GM23338 (cell line): ENCODE results near the gene CTDSPL. TPM values are rescaled to one million over a fixed set of nuclear protein-coding genes. Genes with fewer than 3 reads are reported as not detected.

ENCODE experiments used
- ATAC-seq: fragments of 200-7000 bp; cut with Tn5 transposase; 3 replicates; pipeline ENCODE4 v1.9.1; 2020
- DNase-seq: peaks from one replicate; pipeline ENCODE4 v3.0.0-alpha.2; 2015; ENCODE audit warnings: low spot score
- H2AFZ ChIP-seq: fragments of 200-600 bp; sonication (generic); 2 replicates; pipeline ENCODE4 v1.8.0; 2016; ENCODE audit warnings: antibody characterized with exemption, mild to moderate bottlenecking, moderate library complexity
- H3F3A ChIP-seq: fragments of 200-600 bp; sonication (generic); replicated peaks from 2 replicates; pipeline ENCODE4 v1.8.0; 2017; ENCODE audit warnings: antibody characterized with exemption, mixed run types, low read depth
- H3K27ac ChIP-seq: fragments of 200-600 bp; sonication (generic); 2 replicates; pipeline ENCODE4 v1.6.1; 2016; ENCODE audit warnings: low read depth
- H3K27me3 ChIP-seq: fragments of 200-600 bp; sonication (generic); 2 replicates; pipeline ENCODE4 v1.8.0; 2016; ENCODE audit warnings: mild to moderate bottlenecking, mixed run types, moderate library complexity; ENCODE audit not compliant: insufficient read depth
- H3K36me3 ChIP-seq: fragments of 200-600 bp; sonication (generic); 2 replicates; pipeline ENCODE4 v1.8.0; 2016; ENCODE audit warnings: mild to moderate bottlenecking; ENCODE audit not compliant: insufficient read depth
- H3K4me1 ChIP-seq: fragments of 200-600 bp; sonication (generic); 2 replicates; pipeline ENCODE4 v1.8.0; 2016; ENCODE audit warnings: mild to moderate bottlenecking, moderate library complexity; ENCODE audit not compliant: insufficient read depth
- H3K4me2 ChIP-seq: fragments of 200-600 bp; sonication (generic); 2 replicates; pipeline ENCODE4 v1.7.1; 2017; ENCODE audit warnings: mixed run types
- H3K4me3 ChIP-seq: fragments of 200-600 bp; sonication (generic); 2 replicates; pipeline ENCODE4 v1.6.1; 2016; ENCODE audit warnings: mixed run types
- H3K79me2 ChIP-seq: fragments of 200-600 bp; sonication (generic); replicated peaks from 2 replicates; pipeline ENCODE4 v1.8.0; 2017; ENCODE audit warnings: mild to moderate bottlenecking; ENCODE audit not compliant: insufficient read depth
- H3K9me2 ChIP-seq: fragments of 200-600 bp; sonication (generic); 2 replicates; pipeline ENCODE4 v1.8.0; 2017; ENCODE audit not compliant: insufficient read depth
- H4K20me1 ChIP-seq: fragments of 200-600 bp; sonication (generic); replicated peaks from 2 replicates; pipeline ENCODE4 v1.8.0; 2017; ENCODE audit warnings: mild to moderate bottlenecking; ENCODE audit not compliant: insufficient read depth
- H3K27ac Mint-ChIP-seq: 2 replicates; pipeline ENCODE4 v1.8.0; 2020; ENCODE audit warnings: inconsistent platforms, mild to moderate bottlenecking, moderate library complexity, mixed read lengths
- H3K27me3 Mint-ChIP-seq: 3 replicates; pipeline ENCODE4 v1.8.0; 2022; ENCODE audit warnings: low read depth, mild to moderate bottlenecking, moderate library complexity, mixed read lengths, inconsistent platforms; ENCODE audit not compliant: insufficient read depth, poor library complexity
- H3K36me3 Mint-ChIP-seq: 3 replicates; pipeline ENCODE4 v1.8.0; 2021; ENCODE audit warnings: low read depth, mild to moderate bottlenecking, inconsistent platforms, moderate library complexity, mixed read lengths
- H3K4me1 Mint-ChIP-seq: 3 replicates; pipeline ENCODE4 v1.8.0; 2020; ENCODE audit warnings: mild to moderate bottlenecking, inconsistent platforms, mixed read lengths
- H3K4me3 Mint-ChIP-seq: 3 replicates; pipeline ENCODE4 v1.8.0; 2021; ENCODE audit warnings: moderate library complexity, mild to moderate bottlenecking, inconsistent platforms, mixed read lengths
- H3K9me3 Mint-ChIP-seq: 3 replicates; pipeline ENCODE4 v1.8.0; 2020; ENCODE audit warnings: moderate library complexity, mild to moderate bottlenecking, inconsistent platforms, mixed read lengths
- CREB1 ChIP-seq: fragments of 250-450 bp; sonication (Bioruptor Pico); IDR thresholded peaks from 2 replicates; pipeline ENCODE4 v1.5.0; 2020; ENCODE audit warnings: low read depth, mild to moderate bottlenecking, moderate library complexity
- EZH2 ChIP-seq: fragments of 200-600 bp; sonication (generic); IDR thresholded peaks from one replicate; pipeline ENCODE4 v1.8.0; 2017; ENCODE audit warnings: antibody characterized with exemption, mild to moderate bottlenecking, low read depth; ENCODE audit not compliant: unreplicated experiment
- EZH2phosphoT487 ChIP-seq: fragments of 200-600 bp; sonication (generic); IDR thresholded peaks from one replicate; pipeline ENCODE4 v1.8.1; 2018; ENCODE audit warnings: antibody characterized with exemption; ENCODE audit not compliant: unreplicated experiment
- JUNB ChIP-seq: IDR thresholded peaks from one replicate; pipeline ENCODE4 v1.6.1; 2016; ENCODE audit warnings: antibody characterized with exemption; ENCODE audit not compliant: unreplicated experiment
- NANOG ChIP-seq: IDR thresholded peaks from 2 replicates; pipeline ENCODE4 v1.6.1; 2016; ENCODE audit warnings: antibody characterized with exemption, borderline replicate concordance
- POLR2AphosphoS5 ChIP-seq: IDR thresholded peaks from 2 replicates; pipeline ENCODE4 v1.6.1; 2016; ENCODE audit warnings: antibody characterized with exemption, low read depth
- STAT1 ChIP-seq: IDR thresholded peaks from one replicate; pipeline ENCODE4 v1.6.1; 2016; ENCODE audit warnings: antibody characterized with exemption; ENCODE audit not compliant: unreplicated experiment
- ZNF114 ChIP-seq: fragments of 250-450 bp; sonication (Bioruptor Pico); IDR thresholded peaks from 2 replicates; pipeline ENCODE4 v1.5.0; 2020; ENCODE audit warnings: mild to moderate bottlenecking, moderate library complexity
- ZNF331 ChIP-seq: fragments of 250-450 bp; sonication (Bioruptor Pico); IDR thresholded peaks from 2 replicates; pipeline ENCODE4 v1.5.0; 2020; ENCODE audit warnings: low read depth, mild to moderate bottlenecking, moderate library complexity
- polyA plus RNA-seq: library from polyadenylated mRNA; unstranded; fragments of >200 nt; fragmentation: Nextera tagmentation; extraction: Ambion mirVana; gene quantifications from 2 replicates; pipeline ENCODE4 v1.2.1, GENCODE V29; 2016
- total RNA-seq: library from RNA; depleted of rRNA; stranded (reverse); fragments of >200 nt; shearing (Covaris generic); gene quantifications from 2 replicates; pipeline ENCODE4 v1.2.3, GENCODE V29; 2014
- TF ChIP-seq, protein P1 (sequence below): IDR thresholded peaks from one replicate; pipeline ENCODE4 v1.6.1; 2018; ENCODE audit warnings: antibody characterized with exemption; ENCODE audit not compliant: unreplicated experiment
- TF ChIP-seq, protein P2 (sequence below): fragments of 250-450 bp; sonication (Bioruptor Pico); IDR thresholded peaks from 2 replicates; pipeline ENCODE4 v1.5.0; 2020; ENCODE audit warnings: mild to moderate bottlenecking, moderate library complexity
- TF ChIP-seq, protein P3 (sequence below): IDR thresholded peaks from 2 replicates; pipeline ENCODE4 v1.6.1; 2016; ENCODE audit warnings: antibody characterized with exemption

CTDSPL gene
- total and polyA plus RNA-seq, 2 experiments from 2014 or later = 23.2 to 42.0 TPM

DNA sequence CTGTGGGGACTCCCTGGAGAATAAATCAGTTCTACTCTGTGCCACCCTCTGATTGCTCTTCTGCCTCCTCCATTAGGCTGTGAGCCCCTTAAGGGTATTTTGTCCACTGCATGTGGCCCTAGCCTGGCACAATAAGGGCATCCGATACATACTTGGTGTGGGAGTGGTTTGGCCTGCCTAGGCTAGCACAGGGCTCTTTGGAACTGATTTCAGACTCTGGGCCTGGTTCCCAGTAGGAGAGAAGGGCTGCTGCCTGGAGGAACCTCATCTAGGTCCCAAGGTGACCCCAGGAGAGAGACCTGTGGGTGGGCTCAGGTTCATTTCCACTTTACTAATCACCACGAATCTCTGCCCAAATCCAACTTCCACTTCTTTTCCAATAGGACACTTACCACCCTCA is 5.3 kb upstream of the CTDSPL start:
- no peaks in the 10 kb centered on the region; the same call in 1 of the 2 replicates for H3K9me2 ChIP-seq
- peaks cover 11% of the 10 kb centered on the region for H3K27me3 ChIP-seq
- H3K27me3 Mint-ChIP-seq = peaks cover 18% of the 10 kb centered on the region
- no peak overlapping the region for H2AFZ ChIP-seq
- no peaks in the 10 kb centered on the region for H3K36me3 ChIP-seq
- ATAC-seq = no peak
- no peaks in the 10 kb centered on the region for H3K79me2 ChIP-seq
- peaks cover 16% of the 10 kb centered on the region for H3K4me1 ChIP-seq
- DNase-seq = no peak
- H3K9me3 Mint-ChIP-seq = peaks cover 5% of the 10 kb centered on the region; the same call in 2 of the 3 replicates
- H3K4me3 ChIP-seq = no peak overlapping the region
- no peak overlapping the region for H3K4me3 Mint-ChIP-seq
- H3K4me1 Mint-ChIP-seq = peaks cover 9% of the 10 kb centered on the region
- H3K36me3 Mint-ChIP-seq = peaks cover 5% of the 10 kb centered on the region; the same call in 2 of the 3 replicates
- H3K4me2 ChIP-seq = no peak overlapping the region
- H3K27ac Mint-ChIP-seq = no peak overlapping the region
- no peaks in the 10 kb centered on the region for H3F3A ChIP-seq
- no peaks in the 10 kb centered on the region for H4K20me1 ChIP-seq
- TF ChIP-seq, protein P1, sequence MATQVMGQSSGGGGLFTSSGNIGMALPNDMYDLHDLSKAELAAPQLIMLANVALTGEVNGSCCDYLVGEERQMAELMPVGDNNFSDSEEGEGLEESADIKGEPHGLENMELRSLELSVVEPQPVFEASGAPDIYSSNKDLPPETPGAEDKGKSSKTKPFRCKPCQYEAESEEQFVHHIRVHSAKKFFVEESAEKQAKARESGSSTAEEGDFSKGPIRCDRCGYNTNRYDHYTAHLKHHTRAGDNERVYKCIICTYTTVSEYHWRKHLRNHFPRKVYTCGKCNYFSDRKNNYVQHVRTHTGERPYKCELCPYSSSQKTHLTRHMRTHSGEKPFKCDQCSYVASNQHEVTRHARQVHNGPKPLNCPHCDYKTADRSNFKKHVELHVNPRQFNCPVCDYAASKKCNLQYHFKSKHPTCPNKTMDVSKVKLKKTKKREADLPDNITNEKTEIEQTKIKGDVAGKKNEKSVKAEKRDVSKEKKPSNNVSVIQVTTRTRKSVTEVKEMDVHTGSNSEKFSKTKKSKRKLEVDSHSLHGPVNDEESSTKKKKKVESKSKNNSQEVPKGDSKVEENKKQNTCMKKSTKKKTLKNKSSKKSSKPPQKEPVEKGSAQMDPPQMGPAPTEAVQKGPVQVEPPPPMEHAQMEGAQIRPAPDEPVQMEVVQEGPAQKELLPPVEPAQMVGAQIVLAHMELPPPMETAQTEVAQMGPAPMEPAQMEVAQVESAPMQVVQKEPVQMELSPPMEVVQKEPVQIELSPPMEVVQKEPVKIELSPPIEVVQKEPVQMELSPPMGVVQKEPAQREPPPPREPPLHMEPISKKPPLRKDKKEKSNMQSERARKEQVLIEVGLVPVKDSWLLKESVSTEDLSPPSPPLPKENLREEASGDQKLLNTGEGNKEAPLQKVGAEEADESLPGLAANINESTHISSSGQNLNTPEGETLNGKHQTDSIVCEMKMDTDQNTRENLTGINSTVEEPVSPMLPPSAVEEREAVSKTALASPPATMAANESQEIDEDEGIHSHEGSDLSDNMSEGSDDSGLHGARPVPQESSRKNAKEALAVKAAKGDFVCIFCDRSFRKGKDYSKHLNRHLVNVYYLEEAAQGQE = no peak
- TF ChIP-seq EZH2 (no peak), ZNF114 (CRISPR knock-in tag) (no peak), EZH2phosphoT487 (no peak), STAT1 (no peak), CREB1 (CRISPR knock-in tag) (no peak), ZNF331 (CRISPR knock-in tag) (no peak), NANOG (no peak), JUNB (no peak), POLR2AphosphoS5 (no peak)
- TF ChIP-seq, protein P2, sequence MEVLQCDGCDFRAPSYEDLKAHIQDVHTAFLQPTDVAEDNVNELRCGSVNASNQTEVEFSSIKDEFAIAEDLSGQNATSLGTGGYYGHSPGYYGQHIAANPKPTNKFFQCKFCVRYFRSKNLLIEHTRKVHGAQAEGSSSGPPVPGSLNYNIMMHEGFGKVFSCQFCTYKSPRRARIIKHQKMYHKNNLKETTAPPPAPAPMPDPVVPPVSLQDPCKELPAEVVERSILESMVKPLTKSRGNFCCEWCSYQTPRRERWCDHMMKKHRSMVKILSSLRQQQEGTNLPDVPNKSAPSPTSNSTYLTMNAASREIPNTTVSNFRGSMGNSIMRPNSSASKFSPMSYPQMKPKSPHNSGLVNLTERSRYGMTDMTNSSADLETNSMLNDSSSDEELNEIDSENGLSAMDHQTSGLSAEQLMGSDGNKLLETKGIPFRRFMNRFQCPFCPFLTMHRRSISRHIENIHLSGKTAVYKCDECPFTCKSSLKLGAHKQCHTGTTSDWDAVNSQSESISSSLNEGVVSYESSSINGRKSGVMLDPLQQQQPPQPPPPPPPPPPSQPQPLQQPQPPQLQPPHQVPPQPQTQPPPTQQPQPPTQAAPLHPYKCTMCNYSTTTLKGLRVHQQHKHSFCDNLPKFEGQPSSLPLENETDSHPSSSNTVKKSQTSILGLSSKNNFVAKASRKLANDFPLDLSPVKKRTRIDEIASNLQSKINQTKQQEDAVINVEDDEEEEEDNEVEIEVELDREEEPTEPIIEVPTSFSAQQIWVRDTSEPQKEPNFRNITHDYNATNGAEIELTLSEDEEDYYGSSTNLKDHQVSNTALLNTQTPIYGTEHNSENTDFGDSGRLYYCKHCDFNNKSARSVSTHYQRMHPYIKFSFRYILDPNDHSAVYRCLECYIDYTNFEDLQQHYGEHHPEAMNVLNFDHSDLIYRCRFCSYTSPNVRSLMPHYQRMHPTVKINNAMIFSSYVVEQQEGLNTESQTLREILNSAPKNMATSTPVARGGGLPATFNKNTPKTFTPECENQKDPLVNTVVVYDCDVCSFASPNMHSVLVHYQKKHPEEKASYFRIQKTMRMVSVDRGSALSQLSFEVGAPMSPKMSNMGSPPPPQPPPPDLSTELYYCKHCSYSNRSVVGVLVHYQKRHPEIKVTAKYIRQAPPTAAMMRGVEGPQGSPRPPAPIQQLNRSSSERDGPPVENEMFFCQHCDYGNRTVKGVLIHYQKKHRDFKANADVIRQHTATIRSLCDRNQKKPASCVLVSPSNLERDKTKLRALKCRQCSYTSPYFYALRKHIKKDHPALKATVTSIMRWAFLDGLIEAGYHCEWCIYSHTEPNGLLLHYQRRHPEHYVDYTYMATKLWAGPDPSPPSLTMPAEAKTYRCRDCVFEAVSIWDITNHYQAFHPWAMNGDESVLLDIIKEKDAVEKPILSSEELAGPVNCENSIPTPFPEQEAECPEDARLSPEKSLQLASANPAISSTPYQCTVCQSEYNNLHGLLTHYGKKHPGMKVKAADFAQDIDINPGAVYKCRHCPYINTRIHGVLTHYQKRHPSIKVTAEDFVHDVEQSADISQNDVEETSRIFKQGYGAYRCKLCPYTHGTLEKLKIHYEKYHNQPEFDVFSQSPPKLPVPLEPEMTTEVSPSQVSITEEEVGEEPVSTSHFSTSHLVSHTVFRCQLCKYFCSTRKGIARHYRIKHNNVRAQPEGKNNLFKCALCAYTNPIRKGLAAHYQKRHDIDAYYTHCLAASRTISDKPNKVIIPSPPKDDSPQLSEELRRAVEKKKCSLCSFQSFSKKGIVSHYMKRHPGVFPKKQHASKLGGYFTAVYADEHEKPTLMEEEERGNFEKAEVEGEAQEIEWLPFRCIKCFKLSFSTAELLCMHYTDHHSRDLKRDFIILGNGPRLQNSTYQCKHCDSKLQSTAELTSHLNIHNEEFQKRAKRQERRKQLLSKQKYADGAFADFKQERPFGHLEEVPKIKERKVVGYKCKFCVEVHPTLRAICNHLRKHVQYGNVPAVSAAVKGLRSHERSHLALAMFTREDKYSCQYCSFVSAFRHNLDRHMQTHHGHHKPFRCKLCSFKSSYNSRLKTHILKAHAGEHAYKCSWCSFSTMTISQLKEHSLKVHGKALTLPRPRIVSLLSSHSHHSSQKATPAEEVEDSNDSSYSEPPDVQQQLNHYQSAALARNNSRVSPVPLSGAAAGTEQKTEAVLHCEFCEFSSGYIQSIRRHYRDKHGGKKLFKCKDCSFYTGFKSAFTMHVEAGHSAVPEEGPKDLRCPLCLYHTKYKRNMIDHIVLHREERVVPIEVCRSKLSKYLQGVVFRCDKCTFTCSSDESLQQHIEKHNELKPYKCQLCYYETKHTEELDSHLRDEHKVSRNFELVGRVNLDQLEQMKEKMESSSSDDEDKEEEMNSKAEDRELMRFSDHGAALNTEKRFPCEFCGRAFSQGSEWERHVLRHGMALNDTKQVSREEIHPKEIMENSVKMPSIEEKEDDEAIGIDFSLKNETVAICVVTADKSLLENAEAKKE (CRISPR knock-in tag) = no peak
- TF ChIP-seq, protein P3, sequence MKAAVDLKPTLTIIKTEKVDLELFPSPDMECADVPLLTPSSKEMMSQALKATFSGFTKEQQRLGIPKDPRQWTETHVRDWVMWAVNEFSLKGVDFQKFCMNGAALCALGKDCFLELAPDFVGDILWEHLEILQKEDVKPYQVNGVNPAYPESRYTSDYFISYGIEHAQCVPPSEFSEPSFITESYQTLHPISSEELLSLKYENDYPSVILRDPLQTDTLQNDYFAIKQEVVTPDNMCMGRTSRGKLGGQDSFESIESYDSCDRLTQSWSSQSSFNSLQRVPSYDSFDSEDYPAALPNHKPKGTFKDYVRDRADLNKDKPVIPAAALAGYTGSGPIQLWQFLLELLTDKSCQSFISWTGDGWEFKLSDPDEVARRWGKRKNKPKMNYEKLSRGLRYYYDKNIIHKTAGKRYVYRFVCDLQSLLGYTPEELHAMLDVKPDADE = no peak
- no peak overlapping the region for H3K27ac ChIP-seq
